ENCODE data around the gene MSH5. TPM values are rescaled to one million over a fixed set of nuclear protein-coding genes. Genes with fewer than 3 reads are reported as not detected.

MSH5 gene
- total RNA-seq, 1 experiment from 2014 or later, result 90.4 TPM

DNA sequence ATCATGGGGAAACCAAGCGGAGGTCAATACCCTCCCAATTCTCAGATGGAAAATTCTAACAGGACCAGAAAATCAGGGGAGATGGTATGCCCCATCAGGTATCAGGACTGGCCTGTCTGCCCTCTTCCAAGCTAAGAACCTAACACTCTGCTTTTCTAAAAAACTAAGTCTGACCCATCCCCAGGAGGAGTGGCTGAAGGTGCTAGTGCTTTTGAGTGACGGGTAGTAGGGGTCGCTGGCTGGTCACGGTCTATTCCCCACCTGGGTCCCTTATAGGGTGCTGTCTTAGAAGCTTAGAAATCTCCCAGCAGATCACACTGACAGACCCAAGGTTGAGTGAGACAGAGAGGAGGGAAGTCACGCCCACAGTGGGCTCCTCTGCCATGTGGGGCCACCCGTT lies 46.3 kb upstream of the MSH5 start (continued):
- TF ChIP-seq JUND (IDR thresholded peaks at IDR 0.05), result no peak
- TF ChIP-seq YY1 (IDR thresholded peaks at IDR 0.05; ENCODE audit: extremely low read depth, insufficient replicate concordance, low read depth, low read length), result no peak

GRCh38 chr6:31697555-31697954 lies 42.2 kb upstream of the MSH5 start:
- no peak overlapping the region for H3K27ac ChIP-seq (ENCODE audit: low read depth, low read length)
- DNase-seq (ENCODE audit: low read depth, low spot score) (no peak), ATAC-seq (no peak)
- H4K20me1 ChIP-seq (ENCODE audit: insufficient read depth), result no peaks in the 10 kb centered on the region
- peaks cover 4 to 8% of the 10 kb centered on the region in 2 experiments; a peak in 2 of 4 replicates for H3K4me1 ChIP-seq (ENCODE audit: control insufficient read depth in 1 of 2, insufficient read depth in 2 of 2, low read length in 2 of 2)
- H2AFZ ChIP-seq (ENCODE audit: low read depth, low read length, poor library complexity, severe bottlenecking), result no peak overlapping the region
- H3K27me3 ChIP-seq (ENCODE audit: insufficient read depth, low read length), result no peaks in the 10 kb centered on the region
- CTCF ChIA-PET, result no interaction called here
- H3K79me2 ChIP-seq (ENCODE audit: insufficient read depth, low read length), result peaks cover 11% of the 10 kb centered on the region
- H3K36me3 ChIP-seq (ENCODE audit: control insufficient read depth in 1 of 2, insufficient read depth in 2 of 2, low read length in 2 of 2), result peaks cover 0 to 14% of the 10 kb centered on the region in 2 experiments; a peak in 2 of 4 replicates
- no peak overlapping the region for H3K4me2 ChIP-seq (ENCODE audit: low read length)
- H3K9ac ChIP-seq (ENCODE audit: low read length), result no peak overlapping the region
- intact Hi-C loops (cut with micrococcal nuclease), result no loop called here
- RAD21 ChIA-PET (ENCODE audit: low non-redundant PET in 1 of 2, low total read pairs in 2 of 2, uncharacterized antibody in 2 of 2, unreplicated experiment in 2 of 2), result no interaction called here
- POLR2A ChIA-PET, result no interaction called here
- no peaks in the 10 kb centered on the region for H3K9me3 ChIP-seq (ENCODE audit: control insufficient read depth in 1 of 2, insufficient read depth in 1 of 2, low read depth in 1 of 2, low read length in 2 of 2)
- H3K4me3 ChIP-seq (replicated peaks in 1 of 2; ENCODE audit: low read depth in 1 of 2, low read length in 2 of 2), result no peak overlapping the region
- no peaks in the 10 kb centered on the region for H3K9me2 ChIP-seq (ENCODE audit: insufficient read depth)
- no TSS peak for BruUV-seq (replicated peaks)
- TF ChIP-seq CBX3 (IDR thresholded peaks at IDR 0.05; ENCODE audit: low read depth) (no peak), FOSL1 (IDR thresholded peaks at IDR 0.05; ENCODE audit: low read depth) (no peak), SRF (IDR thresholded peaks at IDR 0.05; ENCODE audit: low read depth) (no peak)
- TF ChIP-seq, protein P1, sequence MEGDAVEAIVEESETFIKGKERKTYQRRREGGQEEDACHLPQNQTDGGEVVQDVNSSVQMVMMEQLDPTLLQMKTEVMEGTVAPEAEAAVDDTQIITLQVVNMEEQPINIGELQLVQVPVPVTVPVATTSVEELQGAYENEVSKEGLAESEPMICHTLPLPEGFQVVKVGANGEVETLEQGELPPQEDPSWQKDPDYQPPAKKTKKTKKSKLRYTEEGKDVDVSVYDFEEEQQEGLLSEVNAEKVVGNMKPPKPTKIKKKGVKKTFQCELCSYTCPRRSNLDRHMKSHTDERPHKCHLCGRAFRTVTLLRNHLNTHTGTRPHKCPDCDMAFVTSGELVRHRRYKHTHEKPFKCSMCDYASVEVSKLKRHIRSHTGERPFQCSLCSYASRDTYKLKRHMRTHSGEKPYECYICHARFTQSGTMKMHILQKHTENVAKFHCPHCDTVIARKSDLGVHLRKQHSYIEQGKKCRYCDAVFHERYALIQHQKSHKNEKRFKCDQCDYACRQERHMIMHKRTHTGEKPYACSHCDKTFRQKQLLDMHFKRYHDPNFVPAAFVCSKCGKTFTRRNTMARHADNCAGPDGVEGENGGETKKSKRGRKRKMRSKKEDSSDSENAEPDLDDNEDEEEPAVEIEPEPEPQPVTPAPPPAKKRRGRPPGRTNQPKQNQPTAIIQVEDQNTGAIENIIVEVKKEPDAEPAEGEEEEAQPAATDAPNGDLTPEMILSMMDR (IDR thresholded peaks at IDR 0.05 in 2 of 3, conservative IDR thresholded peaks at IDR 0.05 in 1 of 3; ENCODE audit: borderline replicate concordance in 1 of 3, insufficient read depth in 1 of 3, low read depth in 2 of 3, low read length in 2 of 3), result no peak

Measured in HCT116 (cell line).